Neural cell (in vitro differentiated cells): ENCODE results near the gene RUVBL1. TPM values are rescaled to one million over a fixed set of nuclear protein-coding genes. Genes with fewer than 3 reads are reported as not detected.
A peak's percentile ranks its signal among the peaks of the same experiment; 100 is the strongest.

Source experiments
- H2AFZ ChIP-seq: fragments of 200-600, 300-800 bp; sonication (generic), shearing (Covaris generic); 2 replicates; pipeline ENCODE4 v1.6.0; 2014; ENCODE audit warnings: low read depth, mild to moderate bottlenecking, antibody characterized with exemption, low read length, moderate library complexity
- H3F3A ChIP-seq: fragments of 200-600 bp; shearing (Covaris generic); 2 replicates; pipeline ENCODE4 v1.6.1; 2016; ENCODE audit warnings: mild to moderate bottlenecking, moderate library complexity, mixed read lengths, antibody characterized with exemption, low read length; ENCODE audit not compliant: insufficient read depth, poor library complexity, severe bottlenecking
- H3K27ac ChIP-seq: fragments of 200-600, 300-800 bp; sonication (generic), shearing (Covaris generic); 2 replicates; pipeline ENCODE4 v1.5.1; 2014; ENCODE audit warnings: mild to moderate bottlenecking, low read length, moderate library complexity
- H3K27me3 ChIP-seq: fragments of 300-800, 200-600 bp; sonication (generic), shearing (Covaris generic); 2 replicates; pipeline ENCODE4 v1.6.0; 2014; ENCODE audit warnings: mild to moderate bottlenecking, low read depth, low read length, moderate library complexity; ENCODE audit not compliant: insufficient read depth
- H3K36me3 ChIP-seq: fragments of 300-800, 200-600 bp; sonication (generic), shearing (Covaris generic); 2 replicates; pipeline ENCODE4 v1.5.1; 2014; ENCODE audit warnings: mild to moderate bottlenecking, antibody characterized with exemption, low read length, moderate library complexity; ENCODE audit not compliant: insufficient read depth
- H3K4me2 ChIP-seq: fragments of 300-800, 200-600 bp; sonication (generic), shearing (Covaris generic); 2 replicates; pipeline ENCODE4 v1.6.0; 2014; ENCODE audit warnings: mild to moderate bottlenecking, low read length
- H3K4me3 ChIP-seq: fragments of 300-800, 200-600 bp; sonication (generic), shearing (Covaris generic); 2 replicates; pipeline ENCODE4 v1.5.1; 2014; ENCODE audit warnings: mild to moderate bottlenecking, low read length, moderate library complexity
- H3K79me2 ChIP-seq: fragments of 200-600 bp; shearing (Covaris generic); replicated peaks from 2 replicates; pipeline ENCODE4 v1.6.0; 2014; ENCODE audit warnings: mild to moderate bottlenecking, low read length, moderate library complexity; ENCODE audit not compliant: insufficient read depth
- H3K9ac ChIP-seq: fragments of 300-800, 200-600 bp; sonication (generic), shearing (Covaris generic); 2 replicates; pipeline ENCODE4 v1.6.1; 2016; ENCODE audit warnings: mild to moderate bottlenecking, low read length, mixed read lengths
- H3K9me2 ChIP-seq: fragments of 200-600 bp; shearing (Covaris generic); 2 replicates; pipeline ENCODE4 v1.6.1; 2016; ENCODE audit warnings: mild to moderate bottlenecking, low read length, mixed read lengths; ENCODE audit not compliant: insufficient read depth
- H3K9me3 ChIP-seq: fragments of 200-600, 300-800 bp; sonication (generic), shearing (Covaris generic); 2 replicates; pipeline ENCODE4 v1.6.1; 2016; ENCODE audit warnings: mild to moderate bottlenecking, mixed run types, low read length, moderate library complexity, mixed read lengths
- H4K20me1 ChIP-seq: fragments of 200-600 bp; shearing (Covaris generic); 2 replicates; pipeline ENCODE4 v1.6.1; 2016; ENCODE audit warnings: mild to moderate bottlenecking, mixed run types; ENCODE audit not compliant: insufficient read depth
- CTCF ChIP-seq: fragments of 450-650 bp; IDR thresholded peaks from 2 replicates; pipeline ENCODE4 v1.5.1; 2014; ENCODE audit warnings: antibody characterized with exemption, mild to moderate bottlenecking, moderate library complexity; ENCODE audit not compliant: poor library complexity, severe bottlenecking
- MXI1 ChIP-seq: fragments of 450-650 bp; conservative IDR thresholded peaks from 2 replicates; pipeline ENCODE4 v1.6.1; 2014; ENCODE audit warnings: antibody characterized with exemption, mild to moderate bottlenecking; ENCODE audit not compliant: poor library complexity, severe bottlenecking
- POLR2AphosphoS5 ChIP-seq: IDR thresholded peaks from 2 replicates; pipeline ENCODE4 v1.6.1; 2012
- RAD21 ChIP-seq: fragments of 450-650 bp; conservative IDR thresholded peaks from 2 replicates; pipeline ENCODE4 v1.6.1; 2014; ENCODE audit warnings: antibody characterized with exemption, mild to moderate bottlenecking, moderate library complexity
- REST ChIP-seq: IDR thresholded peaks from 2 replicates; pipeline ENCODE4 v1.6.1; 2012; ENCODE audit warnings: borderline replicate concordance
- TAF1 ChIP-seq: IDR thresholded peaks from 2 replicates; pipeline ENCODE4 v1.6.1; 2012; ENCODE audit warnings: low read depth
- polyA plus RNA-seq: library from polyadenylated mRNA; depleted of rRNA; stranded (reverse); fragments of >200 nt; gene quantifications from 2 replicates; pipeline ENCODE4 v1.2.3, GENCODE V29; 2014

RUVBL1 gene
- polyA plus RNA-seq, 1 donor from 2014 or later, result 83.3 TPM

- no peaks in the 10 kb centered on the region for H3K9me3 ChIP-seq
- TF ChIP-seq RAD21 (peak; percentile 33), CTCF (peak; percentile 32), MXI1 (no peak)
- no peak overlapping the region for H3K4me3 ChIP-seq
- H3K9me2 ChIP-seq, result no peaks in the 10 kb centered on the region
- H3K27me3 ChIP-seq, result peaks cover 3% of the 10 kb centered on the region
- H3K9ac ChIP-seq, result no peak overlapping the region
- H2AFZ ChIP-seq, result no peak overlapping the region
- H3K79me2 ChIP-seq, result no peaks in the 10 kb centered on the region
- H3K4me2 ChIP-seq, result no peak overlapping the region
- no peaks in the 10 kb centered on the region for H4K20me1 ChIP-seq
- no peaks in the 10 kb centered on the region for H3K36me3 ChIP-seq
- H3K27ac ChIP-seq, result no peak overlapping the region
- H3F3A ChIP-seq, result no peaks in the 10 kb centered on the region
Observed at GRCh38 chr3:128133273-128133883, 9.8 kb upstream of the RUVBL1 start.

GRCh38 chr3:128131897-128132646 lies 8.5 kb upstream of the RUVBL1 start:
- Histone ChIP-seq H4K20me1 (no peaks in the 10 kb centered on the region), H3F3A (no peaks in the 10 kb centered on the region)

More at GRCh38 chr3:128131897-128132646, 8.5 kb upstream of the RUVBL1 start:
- Histone ChIP-seq H3K4me3 (no peak overlapping the region), H3K9me2 (no peaks in the 10 kb centered on the region), H3K4me2 (no peak overlapping the region), H3K27ac (no peak overlapping the region), H3K36me3 (no peaks in the 10 kb centered on the region), H2AFZ (no peak overlapping the region), H3K27me3 (no peaks in the 10 kb centered on the region), H3K9me3 (no peaks in the 10 kb centered on the region), H3K79me2 (no peaks in the 10 kb centered on the region), H3K9ac (no peak overlapping the region)
- TF ChIP-seq RAD21, result no peak
- no peak for TF ChIP-seq TAF1
- no peak for TF ChIP-seq POLR2AphosphoS5
- no peak for TF ChIP-seq REST
